ENCODE results near the gene BBS7. TPM values are rescaled to one million over a fixed set of nuclear protein-coding genes. Genes with fewer than 3 reads are reported as not detected.

BBS7 gene
- total RNA-seq, 2 experiments from 2014 or later: 10.7 to 25.8 TPM

- peaks cover 91% of the 10 kb centered on the region for H3K79me2 ChIP-seq (ENCODE audit: insufficient read depth, low read depth, low read length)
- DNase-seq (ENCODE audit: low spot score): no peak
- H3K4me3 ChIP-seq (ENCODE audit: low read depth, low read length, poor library complexity, severe bottlenecking): no peak overlapping the region
- peaks cover 63% of the 10 kb centered on the region for H4K20me1 ChIP-seq (ENCODE audit: insufficient read depth, low read length)
- no peaks in the 10 kb centered on the region for H3K9me2 ChIP-seq (ENCODE audit: insufficient read depth, low read length)
- no peak overlapping the region for H2AFZ ChIP-seq (ENCODE audit: low read length)
- peaks cover 99% of the 10 kb centered on the region for H3K36me3 ChIP-seq (ENCODE audit: insufficient read depth, low read length)
- H3K9me3 ChIP-seq (ENCODE audit: low read length): no peaks in the 10 kb centered on the region
- BruUV-seq (replicated peaks): no TSS peak
- no peak overlapping the region for H3K27ac ChIP-seq (ENCODE audit: low read depth, low read length, poor library complexity, severe bottlenecking)
- H3K4me2 ChIP-seq (ENCODE audit: low read length): 0 out of 2 replicates have a peak overlapping the region, but pooled peaks have one; percentile 9
- CTCF ChIA-PET (ENCODE audit: unreplicated experiment): no interaction called here
- POLR2A ChIA-PET: interaction anchor here (0.9 kb wide), 1 partner anchor 16 kb away, joined by 3 read pairs; the partner anchor contains the start of gene EXOSC9
- peaks cover 55% of the 10 kb centered on the region for H3K4me1 ChIP-seq (ENCODE audit: insufficient read depth, low read length, poor library complexity, severe bottlenecking)
- TF ChIP-seq EZH2phosphoT487 (IDR thresholded peaks at IDR 0.05; ENCODE audit: borderline replicate concordance, low read depth, low read length) (no peak), CTCF (conservative IDR thresholded peaks at IDR 0.05; ENCODE audit: low read length) (no peak)
- intact Hi-C loops (cut with micrococcal nuclease; ENCODE audit: unreplicated experiment): no loop called here
These were observed 52.6 kb downstream of the BBS7 start for GRCh38 chr4:121817701-121818100.

- Histone ChIP-seq H3K4me3 (ENCODE audit: low read depth, low read length, poor library complexity, severe bottlenecking) (no peak overlapping the region), H3K4me2 (ENCODE audit: low read length) (no peak overlapping the region), H3K9me2 (ENCODE audit: insufficient read depth, low read length) (no peaks in the 10 kb centered on the region), H3K4me1 (ENCODE audit: insufficient read depth, low read length, poor library complexity, severe bottlenecking) (peaks cover 51% of the 10 kb centered on the region), H4K20me1 (ENCODE audit: insufficient read depth, low read length) (peaks cover 56% of the 10 kb centered on the region), H3K36me3 (ENCODE audit: insufficient read depth, low read length) (peaks cover 99% of the 10 kb centered on the region), H3K79me2 (ENCODE audit: insufficient read depth, low read depth, low read length) (peaks cover 84% of the 10 kb centered on the region), H3K9me3 (ENCODE audit: low read length) (no peaks in the 10 kb centered on the region), H3K27ac (ENCODE audit: low read depth, low read length, poor library complexity, severe bottlenecking) (no peak overlapping the region), H2AFZ (ENCODE audit: low read length) (no peak overlapping the region)
- intact Hi-C loops (cut with micrococcal nuclease; ENCODE audit: unreplicated experiment): no loop called here
- no peak for DNase-seq (ENCODE audit: low spot score)
- POLR2A ChIA-PET: interaction anchor here (0.6 to 3.9 kb wide), 3 partner anchors 7 to 1566 kb away, joined by 3 to 16 read pairs (median 8); partner anchors contain the start of genes CCNA2 and EXOSC9
- CTCF ChIA-PET (ENCODE audit: unreplicated experiment): no interaction called here
- TF ChIP-seq EZH2phosphoT487 (IDR thresholded peaks at IDR 0.05; ENCODE audit: borderline replicate concordance, low read depth, low read length): no peak
- no peak for TF ChIP-seq CTCF (conservative IDR thresholded peaks at IDR 0.05; ENCODE audit: low read length)
- TSS peak; percentile 10 for BruUV-seq (replicated peaks)
These were observed 53.3 kb downstream of the BBS7 start for GRCh38 chr4:121817006-121817405.

GRCh38 chr4:121814756-121815155 is 55.5 kb downstream of the BBS7 start:
- H2AFZ ChIP-seq (ENCODE audit: low read length): no peak overlapping the region
- H3K4me1 ChIP-seq (ENCODE audit: insufficient read depth, low read length, poor library complexity, severe bottlenecking): peaks cover 30% of the 10 kb centered on the region
- no peak overlapping the region for H3K4me2 ChIP-seq (ENCODE audit: low read length)
- H3K9me2 ChIP-seq (ENCODE audit: insufficient read depth, low read length): no peaks in the 10 kb centered on the region
- peaks cover 96% of the 10 kb centered on the region for H3K36me3 ChIP-seq (ENCODE audit: insufficient read depth, low read length)
- no peak overlapping the region for H3K27ac ChIP-seq (ENCODE audit: low read depth, low read length, poor library complexity, severe bottlenecking)
- no peaks in the 10 kb centered on the region for H3K9me3 ChIP-seq (ENCODE audit: low read length)
- TF ChIP-seq EZH2phosphoT487 (IDR thresholded peaks at IDR 0.05; ENCODE audit: borderline replicate concordance, low read depth, low read length): no peak
- no peak for TF ChIP-seq CTCF (conservative IDR thresholded peaks at IDR 0.05; ENCODE audit: low read length)
- peaks cover 38% of the 10 kb centered on the region for H4K20me1 ChIP-seq (ENCODE audit: insufficient read depth, low read length)
- H3K79me2 ChIP-seq (ENCODE audit: insufficient read depth, low read depth, low read length): peaks cover 63% of the 10 kb centered on the region
- ChIA-PET CTCF (ENCODE audit: unreplicated experiment) (no interaction called here), POLR2A (interaction anchor here (0.6 to 3.9 kb wide), 2 partner anchors 9 to 10 kb away, joined by 3 to 16 read pairs; partner anchors contain the start of gene CCNA2)
- no peak overlapping the region for H3K4me3 ChIP-seq (ENCODE audit: low read depth, low read length, poor library complexity, severe bottlenecking)
- DNase-seq (ENCODE audit: low spot score): no peak
- no TSS peak for BruUV-seq (replicated peaks)
- intact Hi-C loops (cut with micrococcal nuclease; ENCODE audit: unreplicated experiment): no loop called here

Measured in OCI-LY7 (cell line).